ENCODE results near the gene KRT7. TPM values are rescaled to one million over a fixed set of nuclear protein-coding genes. Genes with fewer than 3 reads are reported as not detected.

The KRT7 gene
- total RNA-seq = 1 to 10 TPM in 1 of 2 donors, under 1 TPM in 1; 0.36 to 8.0 TPM

GRCh38 chr12:52232674-52233461 lies at the start of gene KRT7:
Gene KRT7 (plus strand): TSS chr12:52233243. CDS start chr12:52233297, 54 bp downstream.
- H3K27ac Mint-ChIP-seq = no peak within 1 kb of the TSS
- no peaks in the 10 kb centered on the region for H3K9me3 Mint-ChIP-seq
- no peak for ATAC-seq
- no peaks in the 10 kb centered on the region for H3K36me3 Mint-ChIP-seq
- DNase-seq (ENCODE audit: low spot score in 2 of 2) = no peak

- ATAC-seq = no peak
Measured at GRCh38 chr12:52183544-52183910, 49.5 kb upstream of the KRT7 start.

GRCh38 chr12:52183971-52184370 lies 49.1 kb upstream of the KRT7 start:
- no peak for DNase-seq (ENCODE audit: low spot score in 2 of 2)
- Mint-ChIP-seq H3K27ac (peak overlapping the region in 1 of 2 donors; percentile 1), H3K9me3 (no peaks in the 10 kb centered on the region), H3K36me3 (no peaks in the 10 kb centered on the region)
- ATAC-seq = no peak

More at GRCh38 chr12:52183544-52183910, 49.5 kb upstream of the KRT7 start:
- Mint-ChIP-seq H3K9me3 (no peaks in the 10 kb centered on the region), H3K27ac (no peak overlapping the region), H3K36me3 (no peaks in the 10 kb centered on the region)
- DNase-seq (ENCODE audit: low spot score in 2 of 2) = no peak

- Mint-ChIP-seq H3K9me3 (no peaks in the 10 kb centered on the region), H3K36me3 (no peaks in the 10 kb centered on the region), H3K27ac (peak overlapping the region in 1 of 2 donors; percentile 1)
- no peak for DNase-seq (ENCODE audit: low spot score in 2 of 2)
- no peak for ATAC-seq
Measured at GRCh38 chr12:52184813-52185212, 48.2 kb upstream of the KRT7 start.

- no peak for DNase-seq (ENCODE audit: low spot score in 2 of 2)
- no peaks in the 10 kb centered on the region for H3K9me3 Mint-ChIP-seq
- no peak overlapping the region for H3K27ac Mint-ChIP-seq
- ATAC-seq = no peak
- no peaks in the 10 kb centered on the region for H3K36me3 Mint-ChIP-seq
Measured at GRCh38 chr12:52185400-52185967, 47.6 kb upstream of the KRT7 start.

GRCh38 chr12:52186118-52186840 lies 46.8 kb upstream of the KRT7 start:
- no peak overlapping the region for H3K27ac Mint-ChIP-seq
- no peaks in the 10 kb centered on the region for H3K9me3 Mint-ChIP-seq
- ATAC-seq (no peak), DNase-seq (ENCODE audit: low spot score in 2 of 2) (no peak)
- H3K36me3 Mint-ChIP-seq = no peaks in the 10 kb centered on the region

GRCh38 chr12:52187206-52187605 lies 45.8 kb upstream of the KRT7 start:
- no peak for DNase-seq (ENCODE audit: low spot score in 2 of 2)
- H3K36me3 Mint-ChIP-seq = no peaks in the 10 kb centered on the region
- no peak for ATAC-seq
- H3K27ac Mint-ChIP-seq = peak overlapping the region in 1 of 2 donors; percentile 29
- H3K9me3 Mint-ChIP-seq = no peaks in the 10 kb centered on the region

- no peak for DNase-seq (ENCODE audit: low spot score in 2 of 2)
- Mint-ChIP-seq H3K36me3 (no peaks in the 10 kb centered on the region), H3K27ac (no peak overlapping the region), H3K9me3 (no peaks in the 10 kb centered on the region)
- ATAC-seq = no peak
Measured at GRCh38 chr12:52187640-52188039, 45.4 kb upstream of the KRT7 start.

GRCh38 chr12:52188658-52189057 lies 44.4 kb upstream of the KRT7 start:
- no peak for ATAC-seq
- no peaks in the 10 kb centered on the region for H3K9me3 Mint-ChIP-seq

GRCh38 chr12:52189376-52190174 lies 43.5 kb upstream of the KRT7 start:
- no peaks in the 10 kb centered on the region for H3K9me3 Mint-ChIP-seq
- H3K36me3 Mint-ChIP-seq = no peaks in the 10 kb centered on the region
- ATAC-seq = no peak
- no peak for DNase-seq (ENCODE audit: low spot score in 2 of 2)
- H3K27ac Mint-ChIP-seq = peak overlapping the region; percentile 14 to 29

More at GRCh38 chr12:52188658-52189057, 44.4 kb upstream of the KRT7 start:
- Mint-ChIP-seq H3K36me3 (no peaks in the 10 kb centered on the region), H3K27ac (no peak overlapping the region)
- DNase-seq (ENCODE audit: low spot score in 2 of 2) = no peak

- ATAC-seq = no peak
- H3K27ac Mint-ChIP-seq = no peak overlapping the region
- H3K36me3 Mint-ChIP-seq = no peaks in the 10 kb centered on the region
- H3K9me3 Mint-ChIP-seq = no peaks in the 10 kb centered on the region
- DNase-seq (ENCODE audit: low spot score in 2 of 2) = no peak
Measured at GRCh38 chr12:52190860-52191729, 41.9 kb upstream of the KRT7 start.

- DNase-seq (ENCODE audit: low spot score in 2 of 2) = no peak
- H3K27ac Mint-ChIP-seq = peak within 1 kb of the TSS in 1 of 2 donors; percentile 69
Measured at GRCh38 chr12:52191841-52192791, 40.9 kb upstream of the KRT7 start, which contains the start of gene KRT80. Gene KRT80 (minus strand): TSS chr12:52192014. CDS start chr12:52191902, 112 bp downstream.

GRCh38 chr12:52193532-52193931 lies 39.5 kb upstream of the KRT7 start:
- Mint-ChIP-seq H3K9me3 (no peaks in the 10 kb centered on the region), H3K27ac (no peak overlapping the region), H3K36me3 (no peaks in the 10 kb centered on the region)
- no peak for DNase-seq (ENCODE audit: low spot score in 2 of 2)
- ATAC-seq = no peak

More at GRCh38 chr12:52191841-52192791, 40.9 kb upstream of the KRT7 start, which contains the start of gene KRT80:
- no peaks in the 10 kb centered on the region for H3K9me3 Mint-ChIP-seq
- H3K36me3 Mint-ChIP-seq = no peaks in the 10 kb centered on the region
- peak; percentile 64 to 73 for ATAC-seq

- ATAC-seq = no peak
- DNase-seq (ENCODE audit: low spot score in 2 of 2) = no peak
- Mint-ChIP-seq H3K9me3 (no peaks in the 10 kb centered on the region), H3K27ac (no peak overlapping the region), H3K36me3 (no peaks in the 10 kb centered on the region)
Measured at GRCh38 chr12:52193991-52194390, 39.1 kb upstream of the KRT7 start.
